Measurements from ENCODE around the gene DFFB. TPM values are rescaled to one million over a fixed set of nuclear protein-coding genes. Genes with fewer than 3 reads are reported as not detected.

DFFB gene
- total RNA-seq, 4 donors from 2014 or later = 1.3 to 3.6 (median 3.1) TPM

DNA sequence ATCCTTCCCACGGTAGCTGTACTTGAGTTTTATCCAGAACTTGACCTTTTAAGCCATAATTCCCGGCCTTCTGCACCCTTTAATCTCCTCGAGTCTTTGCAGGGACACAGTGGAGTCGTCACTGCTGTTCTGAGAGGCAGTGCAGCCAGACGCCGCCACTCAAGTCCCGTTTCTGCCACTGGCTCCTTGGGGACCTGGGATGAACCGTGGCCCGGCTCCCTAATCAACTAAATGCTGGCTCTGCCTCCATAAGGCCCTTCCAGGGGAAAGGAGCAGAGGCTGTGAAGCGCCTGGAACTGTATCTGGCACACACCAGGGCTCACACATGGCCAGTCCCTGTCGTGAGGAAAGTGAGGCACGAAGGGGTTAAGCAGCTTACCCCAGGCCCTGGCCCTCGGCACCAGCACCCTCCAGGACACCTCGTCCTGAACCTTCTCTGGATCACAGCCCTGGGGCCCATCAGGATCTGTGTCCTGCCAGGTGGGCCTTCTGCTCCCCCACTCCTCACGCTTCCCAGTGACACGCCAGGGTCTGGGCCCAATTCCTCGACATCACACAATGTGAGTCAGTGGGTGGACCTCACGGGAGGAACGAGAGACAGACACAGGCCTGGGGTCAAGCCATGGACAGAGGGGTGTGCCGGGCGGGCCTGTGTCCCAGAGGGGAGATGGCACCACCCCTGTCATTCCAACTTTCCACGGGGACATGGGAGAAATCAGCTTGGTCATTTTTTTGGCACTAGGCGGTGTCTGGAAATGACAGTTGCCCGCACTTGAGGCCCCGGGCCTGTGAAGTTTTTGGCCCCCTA, 66.3 kb downstream of the DFFB start:
- ATAC-seq (no peak), DNase-seq (no peak)
- no peaks in the 10 kb centered on the region for H3K4me1 ChIP-seq
- H3K4me3 ChIP-seq = no peak overlapping the region
- intact Hi-C loops (cut with DNase I; ENCODE audit: low total_unique reads) = no loop called here
- H3K27me3 ChIP-seq = peaks cover 19 to 33% (median 21%) of the 10 kb centered on the region in 3 donors
- H3K36me3 ChIP-seq = no peaks in the 10 kb centered on the region
- TF ChIP-seq, protein P1, sequence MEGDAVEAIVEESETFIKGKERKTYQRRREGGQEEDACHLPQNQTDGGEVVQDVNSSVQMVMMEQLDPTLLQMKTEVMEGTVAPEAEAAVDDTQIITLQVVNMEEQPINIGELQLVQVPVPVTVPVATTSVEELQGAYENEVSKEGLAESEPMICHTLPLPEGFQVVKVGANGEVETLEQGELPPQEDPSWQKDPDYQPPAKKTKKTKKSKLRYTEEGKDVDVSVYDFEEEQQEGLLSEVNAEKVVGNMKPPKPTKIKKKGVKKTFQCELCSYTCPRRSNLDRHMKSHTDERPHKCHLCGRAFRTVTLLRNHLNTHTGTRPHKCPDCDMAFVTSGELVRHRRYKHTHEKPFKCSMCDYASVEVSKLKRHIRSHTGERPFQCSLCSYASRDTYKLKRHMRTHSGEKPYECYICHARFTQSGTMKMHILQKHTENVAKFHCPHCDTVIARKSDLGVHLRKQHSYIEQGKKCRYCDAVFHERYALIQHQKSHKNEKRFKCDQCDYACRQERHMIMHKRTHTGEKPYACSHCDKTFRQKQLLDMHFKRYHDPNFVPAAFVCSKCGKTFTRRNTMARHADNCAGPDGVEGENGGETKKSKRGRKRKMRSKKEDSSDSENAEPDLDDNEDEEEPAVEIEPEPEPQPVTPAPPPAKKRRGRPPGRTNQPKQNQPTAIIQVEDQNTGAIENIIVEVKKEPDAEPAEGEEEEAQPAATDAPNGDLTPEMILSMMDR (IDR thresholded peaks at IDR 0.05 in 4 of 5, conservative IDR thresholded peaks at IDR 0.05 in 1 of 5) = no peak
- TF ChIP-seq POLR2A (IDR thresholded peaks at IDR 0.05) = no peak
- H3K27ac ChIP-seq = no peak overlapping the region
- H3K9me3 ChIP-seq = no peaks in the 10 kb centered on the region
- in situ Hi-C loops (cut with MboI; ENCODE audit: low sequenced_read_pairs in 4 of 4) = no loop called here

DNA sequence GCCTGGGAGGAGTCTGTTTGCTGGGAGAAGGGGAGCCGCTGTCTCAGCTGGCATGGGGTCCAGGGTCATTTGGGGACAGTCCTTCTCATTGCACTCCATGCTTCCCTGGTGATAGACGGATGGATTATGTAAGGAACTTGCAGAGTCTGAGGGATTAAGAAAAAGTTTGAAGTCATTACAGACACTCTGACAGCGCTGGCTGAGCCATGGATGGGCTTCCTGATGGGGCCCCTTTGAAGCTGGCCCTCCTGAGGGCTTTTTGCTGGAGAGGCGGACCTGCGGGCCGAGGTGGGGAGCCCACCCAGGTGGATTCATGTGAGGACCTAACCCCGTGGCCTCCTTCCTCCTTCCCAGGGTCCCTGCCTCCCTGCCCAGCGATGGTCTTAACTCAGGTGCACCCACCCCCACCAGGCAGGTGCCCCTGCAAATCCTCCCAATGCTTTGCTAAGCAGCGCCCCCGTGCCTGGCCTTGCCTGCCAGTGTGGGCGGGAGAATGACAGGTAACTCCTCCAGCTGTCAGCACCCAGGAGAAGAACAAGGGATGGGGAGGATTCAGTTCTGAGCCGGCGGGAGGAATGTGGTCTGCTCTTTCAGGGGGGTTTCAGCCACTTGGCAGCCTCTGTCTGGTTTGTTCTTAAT, 67.0 kb downstream of the DFFB start:
- ATAC-seq = no peak
- in situ Hi-C loops (cut with MboI; ENCODE audit: low sequenced_read_pairs in 4 of 4) = no loop called here
- H3K27me3 ChIP-seq = peaks cover 21 to 33% (median 22%) of the 10 kb centered on the region in 3 donors

DNA sequence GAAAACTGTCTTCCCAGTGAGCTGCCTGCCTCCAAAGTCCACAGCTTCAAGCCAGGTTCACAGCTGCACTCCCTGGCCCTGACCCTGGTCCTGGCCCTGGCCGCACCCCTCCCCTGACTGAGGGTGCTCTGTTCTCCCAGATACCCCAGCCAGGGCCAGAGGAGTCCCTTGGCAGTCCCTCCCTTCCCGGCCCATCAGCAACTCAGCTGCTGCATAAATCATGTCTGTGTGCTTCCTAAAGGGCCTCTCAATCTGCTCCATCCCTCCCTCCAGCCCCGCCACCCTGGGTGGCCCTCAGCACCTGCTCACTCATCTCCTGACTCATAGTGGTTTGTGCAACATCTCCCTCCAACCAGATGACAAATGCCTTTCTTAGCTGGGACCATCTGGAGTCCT, 67.5 kb downstream of the DFFB start:
- in situ Hi-C loops (cut with MboI; ENCODE audit: low sequenced_read_pairs in 4 of 4) (no loop called here), intact Hi-C loops (cut with DNase I; ENCODE audit: low total_unique reads) (no loop called here)
- H3K27ac ChIP-seq = no peak overlapping the region
- H3K4me3 ChIP-seq = no peak overlapping the region
- H3K36me3 ChIP-seq = no peaks in the 10 kb centered on the region
- H3K9me3 ChIP-seq = no peaks in the 10 kb centered on the region
- no peak for TF ChIP-seq POLR2A (IDR thresholded peaks at IDR 0.05)
- TF ChIP-seq, protein P1 (IDR thresholded peaks at IDR 0.05 in 4 of 5, conservative IDR thresholded peaks at IDR 0.05 in 1 of 5) = no peak
- peaks cover 21 to 33% (median 22%) of the 10 kb centered on the region in 3 donors for H3K27me3 ChIP-seq
- no peaks in the 10 kb centered on the region for H3K4me1 ChIP-seq
- DNase-seq (no peak), ATAC-seq (no peak)

More for the DNA sequence above, 67.0 kb downstream of the DFFB start:
- intact Hi-C loops (cut with DNase I; ENCODE audit: low total_unique reads) = no loop called here
- Histone ChIP-seq H3K36me3 (no peaks in the 10 kb centered on the region), H3K27ac (no peak overlapping the region), H3K4me1 (no peaks in the 10 kb centered on the region), H3K4me3 (no peak overlapping the region), H3K9me3 (no peaks in the 10 kb centered on the region)
- no peak for TF ChIP-seq POLR2A (IDR thresholded peaks at IDR 0.05)
- TF ChIP-seq, protein P1 (IDR thresholded peaks at IDR 0.05 in 4 of 5, conservative IDR thresholded peaks at IDR 0.05 in 1 of 5) = no peak
- no peak for DNase-seq

DNA sequence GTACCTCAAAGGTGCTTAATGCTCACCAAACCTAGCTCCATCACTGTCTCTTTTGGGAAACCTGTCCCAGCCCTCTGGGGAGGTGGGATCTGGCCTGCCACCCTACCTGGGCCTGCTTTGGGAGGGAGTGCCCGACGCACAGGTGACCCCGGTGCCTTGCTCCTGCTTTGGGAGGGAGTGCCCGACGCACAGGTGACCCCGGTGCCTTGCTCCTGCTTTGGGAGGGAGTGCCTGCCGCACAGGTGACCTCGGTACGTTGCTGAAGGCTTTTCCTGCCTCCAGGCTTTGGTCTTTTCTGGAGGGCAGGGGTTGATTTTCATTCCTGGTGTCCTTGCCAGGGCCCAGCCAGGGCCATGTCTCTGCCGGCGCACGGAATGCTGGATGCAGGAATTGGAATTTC, 68.0 kb downstream of the DFFB start:
- ATAC-seq (no peak), DNase-seq (no peak)
- no peak for TF ChIP-seq POLR2A (IDR thresholded peaks at IDR 0.05)
- TF ChIP-seq, protein P1 (IDR thresholded peaks at IDR 0.05 in 4 of 5, conservative IDR thresholded peaks at IDR 0.05 in 1 of 5) = no peak
- Histone ChIP-seq H3K27me3 (peaks cover 21 to 33% (median 22%) of the 10 kb centered on the region in 3 donors), H3K9me3 (no peaks in the 10 kb centered on the region), H3K27ac (no peak overlapping the region), H3K36me3 (no peaks in the 10 kb centered on the region), H3K4me3 (no peak overlapping the region), H3K4me1 (no peaks in the 10 kb centered on the region)
- intact Hi-C loops (cut with DNase I; ENCODE audit: low total_unique reads) = no loop called here
- in situ Hi-C loops (cut with MboI; ENCODE audit: low sequenced_read_pairs in 4 of 4) = no loop called here
